ENCODE results near the gene NATD1.
A peak's percentile ranks its signal among the peaks of the same experiment; 100 is the strongest.

Gene NATD1

GRCh38 chr17:21252796-21253645 is at the start of gene NATD1:
Gene NATD1 (minus strand): TSS chr17:21253410. CDS start chr17:21253264, 146 bp downstream.
- peak in 1 of 2 experiments; percentile 32 for DNase-seq

GRCh38 chr17:21301593-21302550 is 48.7 kb upstream of the NATD1 start:
- no peak for DNase-seq

GRCh38 chr17:21300601-21301571 is 47.7 kb upstream of the NATD1 start:
- DNase-seq: no peak

- DNase-seq: no peak
These were observed 46.9 kb upstream of the NATD1 start for GRCh38 chr17:21299981-21300600.

GRCh38 chr17:21298983-21299519 is 45.8 kb upstream of the NATD1 start:
- no peak for DNase-seq

- DNase-seq: no peak
These were observed 45.1 kb upstream of the NATD1 start for GRCh38 chr17:21298056-21298982.

- DNase-seq: no peak
These were observed 44.4 kb upstream of the NATD1 start for GRCh38 chr17:21297597-21297996.

- no peak for DNase-seq
These were observed 43.9 kb upstream of the NATD1 start for GRCh38 chr17:21297026-21297520.

- no peak for DNase-seq
These were observed 43.2 kb upstream of the NATD1 start for GRCh38 chr17:21296097-21297025.

- DNase-seq: no peak
These were observed 42.1 kb upstream of the NATD1 start for GRCh38 chr17:21295036-21295952.

- DNase-seq: no peak
These were observed 41.3 kb upstream of the NATD1 start for GRCh38 chr17:21294321-21295035.

- DNase-seq: no peak
These were observed 40.6 kb upstream of the NATD1 start for GRCh38 chr17:21293831-21294210.

GRCh38 chr17:21292867-21293830 is 39.9 kb upstream of the NATD1 start:
- no peak for DNase-seq

- no peak for DNase-seq
These were observed 38.7 kb upstream of the NATD1 start for GRCh38 chr17:21291862-21292261.

- no peak for DNase-seq
These were observed 38.1 kb upstream of the NATD1 start for GRCh38 chr17:21291357-21291756.
